Germinal center (tissue), 1 donor: Measurements from ENCODE around the gene CXADR.
A peak's percentile ranks its signal among the peaks of the same experiment; 100 is the strongest.

ENCODE experiments used
- DNase-seq: peaks from one replicate; pipeline ENCODE4 v3.0.0; 2012; ENCODE audit warnings: mixed read lengths, low spot score

Gene CXADR

DNA sequence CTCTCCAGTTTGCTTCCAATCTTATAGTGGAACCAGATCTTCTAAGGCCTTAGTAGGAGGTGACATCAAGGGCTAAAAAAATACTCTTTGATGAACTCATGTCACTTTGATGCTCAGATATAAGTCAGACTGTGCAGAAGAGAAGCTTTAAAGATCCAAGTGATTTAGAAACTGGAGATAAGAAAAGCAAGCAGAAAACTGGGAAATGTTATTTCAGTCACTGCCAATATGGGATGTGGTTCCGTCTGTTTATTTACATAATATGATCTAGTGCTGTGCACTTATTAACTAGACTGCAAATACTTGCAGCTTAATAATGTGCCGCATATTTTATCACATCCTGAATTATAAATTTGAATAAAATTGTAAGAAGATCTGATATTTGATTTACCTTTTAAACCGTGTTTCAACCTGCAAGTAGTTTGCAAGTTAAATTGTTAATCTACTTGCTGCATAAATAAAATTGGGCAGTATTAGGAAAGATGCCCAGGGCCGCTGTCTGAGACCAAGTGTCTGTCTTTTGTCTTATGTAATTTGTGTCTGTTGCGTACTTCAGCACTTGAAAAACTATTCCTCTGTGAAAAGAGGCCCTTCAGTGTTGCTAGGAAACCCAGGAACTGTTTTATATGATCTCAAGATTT, 29.6 kb downstream of the CXADR start:
- no peak for DNase-seq

DNA sequence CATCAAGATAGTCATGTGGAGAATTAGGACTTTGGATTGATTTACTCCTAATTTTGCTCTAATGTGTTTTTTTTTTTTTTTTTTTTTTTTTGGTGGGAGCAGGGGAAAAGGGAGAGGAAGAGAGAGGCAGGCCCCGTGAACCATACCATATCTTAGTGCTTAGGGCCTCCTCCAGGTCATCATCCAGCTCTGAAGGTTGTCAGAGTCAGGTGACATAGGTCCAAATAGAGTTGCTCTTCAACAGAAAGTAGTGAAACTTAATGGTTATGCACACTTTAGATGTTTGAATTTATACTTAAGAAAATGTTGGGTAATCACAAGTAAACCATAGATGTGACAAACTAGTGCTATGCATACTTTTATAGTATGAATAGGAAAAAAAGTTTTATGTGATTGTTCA, 32.2 kb downstream of the CXADR start:
- no peak for DNase-seq

DNA sequence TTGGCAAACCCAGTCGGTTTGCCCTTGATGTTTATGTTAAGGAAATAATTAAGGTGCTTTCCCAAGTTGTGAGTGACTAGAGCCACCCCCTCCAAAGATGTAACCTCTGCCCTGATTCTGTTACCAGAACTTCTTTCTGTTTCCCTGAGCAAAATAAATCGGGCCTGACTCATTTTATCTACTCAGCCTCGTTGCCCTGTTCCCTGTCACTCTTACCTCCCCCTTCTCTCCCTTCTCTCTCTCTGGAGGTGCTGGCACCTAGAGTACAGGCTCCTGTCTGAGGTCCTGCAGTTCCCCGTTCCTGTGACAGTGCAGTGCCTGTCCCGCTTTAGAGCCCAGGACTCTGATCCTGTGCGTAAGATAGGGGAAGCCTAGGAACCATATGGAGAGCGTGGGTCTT, 35.4 kb downstream of the CXADR start:
- DNase-seq, result no peak

DNA sequence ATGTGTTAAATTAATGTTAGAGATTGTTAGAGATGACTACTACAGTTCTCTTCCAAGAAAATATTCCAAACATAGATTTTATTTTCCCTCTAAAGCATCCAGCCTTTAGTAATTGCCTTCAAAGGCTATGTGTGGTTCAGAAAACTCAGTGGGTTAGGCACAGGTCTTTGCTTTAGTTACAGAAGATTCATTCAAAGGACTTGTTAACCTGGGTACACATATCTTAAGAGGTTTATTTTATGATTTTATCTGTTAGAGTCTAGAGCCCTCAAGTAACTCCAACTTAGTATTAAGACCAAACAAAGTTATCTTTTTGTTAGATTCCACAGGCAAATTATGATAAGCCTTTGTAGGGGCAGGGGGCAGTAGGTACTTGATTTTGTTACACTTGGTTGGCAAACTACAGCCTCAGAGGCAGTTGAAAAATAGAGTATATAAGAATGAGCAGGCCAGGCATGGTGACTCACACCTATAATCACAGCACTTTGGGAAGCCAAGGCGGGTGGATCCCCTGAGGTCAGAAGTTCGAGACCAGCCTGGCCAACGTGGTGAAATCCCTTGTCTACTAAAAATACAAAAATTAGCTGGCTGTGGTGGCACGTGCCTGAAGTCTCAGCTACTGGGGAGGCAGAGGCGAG, 37.9 kb downstream of the CXADR start:
- DNase-seq, result no peak

DNA sequence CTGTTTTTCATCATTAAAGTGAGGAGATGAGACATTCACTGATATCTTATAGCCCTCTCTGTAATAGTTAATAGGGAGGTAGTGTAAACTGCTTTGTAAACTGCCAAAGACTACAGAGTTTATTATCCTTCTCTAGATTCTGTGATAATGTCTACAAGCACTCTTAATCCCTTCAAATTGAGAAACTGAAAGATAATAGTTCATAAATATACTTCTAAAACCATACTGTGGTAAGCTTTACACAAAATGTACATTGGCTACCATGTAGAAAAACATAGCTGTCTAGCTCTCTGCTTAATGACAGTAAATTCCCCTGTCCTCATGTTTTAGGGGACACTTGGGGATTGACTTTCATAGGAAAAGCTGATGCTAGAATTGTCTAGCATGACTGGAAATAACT, 39.6 kb downstream of the CXADR start:
- no peak for DNase-seq

DNA sequence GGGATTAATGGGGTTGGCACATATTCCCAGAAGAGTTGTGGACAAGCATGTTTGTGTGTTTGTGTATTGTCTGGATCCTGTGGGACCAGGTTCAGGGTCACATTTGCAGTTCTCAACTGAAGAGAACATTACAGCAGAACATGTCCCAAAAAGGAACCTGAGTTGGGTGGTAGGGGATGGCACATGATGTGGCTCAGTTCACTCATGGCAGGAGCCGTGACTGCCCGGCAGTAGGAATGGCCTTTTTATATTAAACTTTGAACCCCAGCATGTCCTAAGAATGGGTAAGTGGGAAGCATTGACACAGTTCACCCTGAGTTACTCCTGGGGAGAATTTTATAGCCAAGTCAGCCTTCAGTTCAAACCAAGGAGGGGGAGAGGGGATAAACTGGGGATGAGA, 41.3 kb downstream of the CXADR start:
- DNase-seq, result no peak

DNA sequence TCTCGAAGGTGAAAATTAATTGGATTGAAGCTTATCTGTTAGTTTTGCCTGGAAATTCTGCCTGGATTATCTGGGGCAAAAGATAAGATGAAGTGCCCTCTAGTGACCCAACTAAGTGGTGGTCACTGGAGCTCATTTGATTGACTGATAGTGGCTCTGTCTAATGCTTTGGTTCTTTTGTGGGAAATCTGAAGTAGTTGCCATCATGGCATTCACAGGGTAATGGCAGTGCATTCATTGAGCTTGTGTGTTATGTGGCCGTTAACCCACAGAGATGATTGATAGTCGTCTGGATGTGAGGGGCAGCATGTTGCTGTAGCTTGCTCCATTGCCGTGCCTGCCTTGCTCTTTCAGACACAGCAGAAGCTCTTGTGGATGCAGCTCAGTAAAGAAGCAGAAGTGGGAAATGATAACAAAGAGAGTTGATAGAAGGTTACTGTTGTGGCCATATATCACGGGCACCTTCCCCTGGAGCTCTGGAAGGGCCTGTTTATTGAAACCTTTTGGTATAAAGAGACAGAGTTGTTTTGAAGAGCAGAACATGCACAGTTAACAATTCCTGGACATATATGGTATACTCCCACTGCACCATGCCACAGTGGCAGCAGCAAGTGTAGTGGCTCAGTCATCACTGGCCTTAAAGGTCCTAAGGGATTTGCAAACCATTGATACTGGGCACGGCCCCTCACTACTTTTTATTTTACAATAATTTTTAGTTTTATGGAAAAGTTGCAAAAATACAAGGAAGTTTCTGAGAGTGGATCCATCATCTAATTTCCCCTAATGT, 42.0 kb downstream of the CXADR start:
- no peak for DNase-seq

DNA sequence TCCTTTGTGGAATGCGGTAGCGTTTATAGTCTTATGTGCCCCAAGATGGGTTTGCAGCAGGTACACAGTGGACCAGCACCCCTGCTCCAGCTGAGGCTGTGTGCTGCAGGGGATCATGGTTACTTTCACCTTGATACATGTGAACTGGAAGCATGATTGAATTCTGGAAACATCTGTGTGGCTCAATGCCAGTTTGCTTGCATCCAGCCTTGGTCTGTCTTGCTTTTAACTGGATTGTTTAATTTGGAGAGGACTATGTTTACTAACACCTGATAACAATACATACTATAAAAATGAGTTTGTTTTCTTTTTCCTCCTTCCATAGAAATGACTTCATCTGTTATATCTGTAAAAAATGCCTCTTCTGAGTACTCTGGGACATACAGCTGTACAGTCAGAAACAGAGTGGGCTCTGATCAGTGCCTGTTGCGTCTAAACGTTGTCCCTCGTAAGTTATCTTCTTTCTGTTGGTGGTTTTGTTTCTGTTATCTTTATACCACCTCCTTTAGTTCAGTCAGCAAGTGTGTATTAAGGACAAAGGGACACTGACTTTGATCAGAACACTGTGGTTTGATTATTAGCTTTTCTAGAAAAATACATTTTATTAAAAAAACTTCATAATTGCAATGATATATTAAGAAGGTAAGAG, 47.7 kb downstream of the CXADR start:
- no peak for DNase-seq

DNA sequence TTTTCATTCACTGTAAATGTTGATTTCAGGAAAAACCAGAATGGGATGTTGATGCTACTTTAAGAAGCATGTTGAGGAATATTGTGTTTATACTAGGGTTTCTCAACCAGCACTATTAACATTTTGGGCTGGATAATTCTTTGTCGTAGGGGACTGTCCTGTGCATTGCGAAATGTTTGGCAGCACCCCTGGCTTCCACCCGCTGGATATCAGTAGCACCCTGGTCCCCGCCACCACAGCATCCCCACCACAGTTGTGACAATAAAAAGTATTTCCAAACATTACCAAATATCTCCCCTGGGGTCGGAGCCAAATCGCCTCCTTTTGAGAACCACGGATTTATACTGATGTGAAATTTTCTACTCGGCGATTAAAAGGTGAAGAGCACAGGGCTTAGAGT, 57.9 kb downstream of the CXADR start:
- DNase-seq, result no peak

DNA sequence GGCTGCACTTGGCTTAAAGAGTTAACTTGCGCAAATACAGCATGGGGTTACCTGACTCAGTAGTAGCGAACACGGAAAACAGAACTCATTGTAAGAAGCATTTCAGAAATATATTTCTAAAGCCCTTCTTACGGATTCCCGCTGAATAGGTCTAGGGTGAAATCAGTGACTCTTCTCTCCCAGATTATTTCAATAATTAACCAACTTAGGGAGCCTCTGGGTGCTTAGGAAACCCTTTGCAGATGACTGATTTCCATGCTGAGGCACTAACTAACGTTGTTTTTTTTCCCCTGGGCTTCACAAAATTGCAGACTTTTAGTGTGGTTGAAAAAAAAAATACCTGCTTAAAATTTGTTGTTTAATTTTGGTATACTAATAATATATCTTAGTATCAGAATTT, 59.6 kb downstream of the CXADR start:
- no peak for DNase-seq

DNA sequence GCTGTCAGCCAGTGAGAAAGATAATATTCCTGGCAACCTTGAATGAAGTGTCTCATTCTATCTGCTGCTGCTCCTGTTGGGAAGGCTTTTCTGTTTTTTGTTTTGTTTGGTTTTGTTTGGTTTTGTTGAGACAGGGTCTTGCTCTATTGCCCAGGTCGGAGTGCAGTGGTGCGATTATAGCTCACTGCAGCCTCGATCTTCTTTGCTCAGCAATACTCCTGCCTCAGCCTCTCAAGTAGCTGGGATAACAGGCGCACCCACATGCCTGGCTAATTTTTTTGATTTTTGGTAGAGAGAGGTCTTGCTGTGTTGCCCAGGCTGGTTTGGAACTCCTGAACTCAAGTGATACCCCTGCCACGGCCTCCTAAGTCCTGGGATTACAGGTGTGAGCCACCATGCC, 62.2 kb downstream of the CXADR start:
- DNase-seq, result no peak

DNA sequence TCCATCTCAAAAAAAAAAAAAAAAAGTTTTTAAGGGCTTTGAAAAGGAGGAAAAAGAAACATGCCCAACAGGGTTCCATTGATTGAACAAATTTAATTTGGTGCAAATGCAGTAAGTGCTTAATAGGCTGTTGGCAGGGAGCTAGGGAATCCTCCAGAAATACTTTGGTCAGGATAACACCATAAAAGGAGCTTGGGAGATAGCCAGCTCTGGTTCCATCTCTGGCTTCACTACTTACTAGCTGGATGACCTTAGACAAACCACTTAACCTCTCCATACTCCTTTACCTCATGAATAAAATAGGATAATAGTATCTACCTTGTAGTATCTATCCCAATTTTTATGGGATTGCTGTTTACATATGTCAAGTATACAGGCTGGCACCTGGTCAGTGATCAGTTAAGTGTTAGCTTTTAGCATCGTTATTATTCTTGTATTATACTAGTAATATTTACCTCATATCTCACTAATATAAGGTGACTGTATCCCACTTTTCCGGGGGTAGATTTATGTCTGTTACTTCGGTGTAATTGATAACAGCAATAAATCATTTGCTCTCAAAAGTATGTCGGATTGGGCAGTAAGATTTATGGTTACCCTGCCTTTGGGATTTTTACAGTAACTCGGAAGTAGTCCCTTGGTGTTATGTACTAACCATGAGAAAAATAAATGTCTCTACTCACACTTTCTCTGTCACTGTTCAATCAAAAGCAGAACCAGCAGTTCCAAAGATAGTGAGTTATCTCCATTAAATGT, 63.4 kb downstream of the CXADR start:
- no peak for DNase-seq

DNA sequence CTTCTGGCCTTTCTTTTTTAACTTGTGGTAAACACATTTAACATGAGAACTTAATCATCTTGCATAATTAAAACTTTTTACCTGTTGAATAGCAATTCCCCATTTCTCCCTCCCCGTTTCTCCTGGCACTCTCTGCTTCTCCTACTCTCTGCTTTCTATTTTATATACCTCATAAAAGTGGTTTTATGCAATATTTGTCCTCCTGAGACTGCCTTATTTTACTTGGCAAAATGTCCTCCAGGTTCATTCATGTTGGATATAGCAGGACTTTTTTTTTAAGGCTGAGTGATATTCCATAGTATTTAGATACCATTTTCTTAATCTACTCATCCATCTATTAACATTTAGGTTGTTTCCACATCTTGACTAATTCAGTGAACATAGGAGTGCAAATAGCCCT, 64.9 kb downstream of the CXADR start:
- DNase-seq, result no peak

DNA sequence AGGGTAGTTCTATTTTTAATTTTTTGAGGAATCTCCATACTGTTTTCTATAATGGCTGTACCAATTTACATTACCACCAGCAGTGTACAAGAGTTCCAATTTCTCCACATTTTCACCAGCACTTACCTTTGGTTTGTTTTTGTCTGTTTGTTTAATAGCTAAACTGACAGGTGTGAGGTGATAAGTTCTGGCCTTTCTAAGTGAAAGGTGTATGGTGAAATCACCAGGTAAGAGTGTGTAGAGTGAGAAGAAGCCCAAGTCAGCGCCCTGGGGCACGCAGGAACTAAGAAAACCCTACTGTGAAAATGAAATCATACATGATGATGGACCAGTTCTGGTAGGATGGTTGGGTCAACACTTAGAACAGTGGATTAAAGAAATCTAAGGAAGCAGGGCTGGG, 65.3 kb downstream of the CXADR start:
- no peak for DNase-seq

DNA sequence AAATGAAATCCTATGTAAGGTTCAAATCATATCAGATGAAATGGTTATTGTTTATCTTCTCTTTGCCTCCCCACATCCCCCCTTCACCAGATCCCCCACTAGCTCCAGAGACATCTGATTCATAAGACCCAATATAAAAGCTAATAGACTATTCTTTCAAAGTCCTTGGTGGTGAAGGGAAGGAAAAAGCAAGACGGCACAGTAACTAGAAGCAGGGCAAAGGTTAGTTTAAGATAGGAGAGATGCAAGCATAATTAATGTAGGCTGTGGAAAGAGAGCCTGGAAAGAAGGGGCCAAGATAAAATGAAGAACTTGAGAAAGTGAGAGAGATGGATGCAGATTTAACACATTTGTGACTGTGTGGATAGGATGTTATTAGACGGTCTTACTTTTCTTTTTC, 66.0 kb downstream of the CXADR start:
- no peak for DNase-seq

DNA sequence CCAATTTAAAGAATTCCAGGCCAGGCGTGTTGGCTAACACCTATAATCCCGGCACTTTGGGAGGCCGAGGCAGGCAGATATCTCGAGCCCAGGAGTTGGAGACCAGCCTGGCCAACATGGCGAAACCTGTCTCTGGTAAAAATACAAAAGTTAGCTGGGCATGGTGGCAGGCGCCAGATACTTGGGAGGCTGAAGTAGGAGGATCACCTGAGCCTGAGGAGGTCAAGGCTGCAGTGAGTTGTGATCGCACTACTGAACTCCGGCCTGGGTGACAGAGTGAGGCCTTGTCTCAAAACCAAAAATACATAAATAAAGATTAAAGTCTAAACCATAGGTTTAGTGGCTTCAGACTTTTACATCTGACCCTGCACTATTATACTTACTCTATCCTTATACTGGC, 67.5 kb downstream of the CXADR start:
- DNase-seq, result no peak

DNA sequence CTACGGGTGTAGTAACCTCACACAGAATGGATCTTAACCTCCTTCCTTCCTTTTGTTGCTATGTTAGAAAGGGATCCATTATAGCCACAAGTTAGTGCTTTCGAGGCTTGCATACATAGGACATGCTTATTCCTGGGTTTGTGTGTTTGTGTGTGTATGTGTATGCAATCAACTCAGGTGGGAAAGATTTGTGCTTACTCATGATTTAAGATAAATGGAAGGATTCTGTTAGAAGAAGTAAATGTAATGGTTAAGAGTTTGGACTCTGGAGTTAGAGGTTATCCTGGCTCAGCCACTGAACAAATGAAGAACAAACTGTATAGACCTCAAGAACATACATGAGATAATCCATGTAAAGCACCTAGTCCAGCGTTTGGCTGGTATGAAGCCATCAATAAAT, 71.1 kb downstream of the CXADR start:
- no peak for DNase-seq

DNA sequence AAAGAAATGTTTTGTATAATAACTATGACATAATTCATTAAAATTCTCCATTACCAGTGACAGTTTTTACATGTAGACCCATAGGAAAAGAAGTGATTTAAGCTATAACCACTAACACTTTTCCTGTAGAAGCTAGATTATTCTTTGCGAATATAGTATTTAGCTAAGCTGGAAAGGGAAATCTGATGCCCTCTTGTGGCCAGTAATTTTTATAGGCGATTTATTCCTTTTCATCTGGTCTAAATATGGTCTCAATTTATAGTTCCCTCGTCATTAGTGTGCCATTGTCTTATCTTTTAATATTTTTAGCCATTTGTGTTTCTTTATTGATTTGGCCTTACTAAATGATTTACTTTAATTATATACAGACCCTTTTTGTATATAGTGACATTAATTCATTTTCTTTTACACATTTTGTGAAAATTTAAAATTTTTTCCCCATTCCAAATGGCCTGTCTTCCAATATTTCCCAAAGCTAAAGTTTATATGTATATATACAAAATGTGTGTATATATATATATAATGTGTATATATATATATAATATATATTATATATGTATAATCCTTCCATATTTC, 73.1 kb downstream of the CXADR start:
- peak; percentile 23 for DNase-seq

DNA sequence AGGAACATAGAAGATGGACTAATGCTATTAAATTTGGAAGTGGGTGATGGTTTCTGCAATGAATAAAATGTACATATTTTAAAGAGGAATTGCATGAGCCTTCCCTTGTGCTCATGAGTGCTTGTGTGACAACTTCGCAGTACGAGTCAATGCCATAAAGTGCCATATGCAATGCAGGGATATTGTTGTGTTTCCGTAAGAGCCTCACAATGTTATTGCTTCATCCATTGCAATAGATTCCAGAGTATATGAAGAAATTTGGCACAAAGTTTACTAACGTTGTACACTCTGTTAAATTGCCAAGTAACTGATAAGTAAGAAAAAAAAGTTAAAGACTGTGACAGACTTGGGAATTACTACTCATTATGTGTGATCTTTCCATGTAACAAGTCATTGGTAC, 77.6 kb downstream of the CXADR start:
- no peak for DNase-seq

DNA sequence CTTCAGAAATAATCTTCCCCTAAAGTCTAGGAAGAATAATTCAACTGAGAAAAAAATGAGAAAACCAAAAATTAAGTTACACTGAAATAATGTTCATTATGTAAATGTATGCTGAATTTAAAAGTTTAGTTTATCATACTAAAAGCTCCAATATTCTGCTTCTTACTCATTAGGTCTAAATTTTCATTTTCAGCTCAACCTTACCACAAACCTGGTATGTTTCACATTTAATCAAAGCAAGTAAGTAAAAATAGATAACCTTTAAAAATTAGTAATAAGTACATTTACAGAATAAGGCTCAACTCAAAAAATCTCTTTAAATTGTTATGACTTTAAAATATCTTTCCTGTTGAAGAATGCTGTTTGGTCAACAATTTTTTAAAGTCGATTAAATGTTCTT, 84.8 kb downstream of the CXADR start:
- no peak for DNase-seq

DNA sequence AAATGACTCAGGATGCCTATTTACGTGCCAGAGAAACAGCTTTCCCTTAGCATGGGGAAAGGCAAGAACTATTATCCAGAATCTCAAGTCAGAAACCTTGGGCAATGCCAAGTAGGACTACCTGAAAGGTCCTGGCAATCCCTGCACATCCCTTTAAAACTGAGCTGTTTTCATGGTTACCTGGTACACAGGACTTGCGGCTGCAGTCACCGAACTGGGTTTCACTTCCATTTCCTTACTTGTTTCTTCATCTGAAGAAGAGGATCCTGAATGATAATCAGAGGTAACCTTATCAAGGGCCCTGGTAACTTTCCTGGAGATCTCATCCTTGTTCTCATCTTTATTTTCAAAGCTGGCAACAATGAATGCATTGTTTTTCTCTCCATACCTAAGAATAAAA, 85.6 kb downstream of the CXADR start:
- DNase-seq, result peak; percentile 16

DNA sequence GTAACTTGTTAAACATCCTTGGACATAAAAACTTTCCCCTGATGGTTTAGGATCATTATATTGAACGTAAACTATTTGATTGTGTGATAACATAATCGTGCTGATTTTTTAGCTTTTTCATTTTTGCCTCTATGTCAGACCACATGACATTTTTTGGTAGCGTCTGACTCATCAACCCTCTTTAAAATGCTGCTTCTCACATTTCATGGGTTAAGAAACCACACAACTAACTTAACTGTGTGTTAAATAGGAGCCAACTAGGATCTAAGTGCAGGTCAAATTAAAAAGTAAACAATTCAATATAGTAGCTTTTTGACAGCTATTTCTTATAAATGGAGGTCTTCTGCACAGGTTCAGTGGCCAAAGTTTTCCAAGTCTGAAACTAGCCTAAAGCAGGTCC, 90.0 kb downstream of the CXADR start:
- no peak for DNase-seq
